Psoas muscle (tissue), 8 donors: Measurements from ENCODE around the gene TNPO2. TPM values are rescaled to one million over a fixed set of nuclear protein-coding genes. Genes with fewer than 3 reads are reported as not detected.

Experiments used
- ATAC-seq, 4 donors: fragments of 200-7000 bp; cut with Tn5 transposase; one replicate each; pipeline ENCODE4 v1.9.1; 2020; ENCODE audit warnings: moderate library complexity in 3 of 4, mild to moderate bottlenecking in 2 of 4
- DNase-seq, 2 donors: peaks; one replicate each; pipeline ENCODE4 v3.0.0-alpha.2; 2020
- H3K27ac ChIP-seq: fragments of 200-600 bp; one replicate; pipeline ENCODE4 v1.8.0; 2022
- H3K27me3 ChIP-seq, 3 donors: fragments of 200-600 bp in 1 of 3; one replicate each; pipeline versions ENCODE4 v1.6.1 to v1.8.0; 2013 to 2022; ENCODE audit warnings: low read length in 2 of 3, mild to moderate bottlenecking in 2 of 3, moderate library complexity in 1 of 3; ENCODE audit not compliant: insufficient read depth in 3 of 3
- H3K36me3 ChIP-seq, 2 donors: fragments of 200-600 bp in 1 of 2; one replicate each; pipeline versions ENCODE4 v1.6.1 to v1.8.0; 2013 to 2022; ENCODE audit warnings: low read depth in 1 of 2, mild to moderate bottlenecking in 1 of 2, moderate library complexity in 1 of 2; ENCODE audit not compliant: insufficient read depth in 1 of 2
- H3K4me1 ChIP-seq: fragments of 200-600 bp; one replicate; pipeline ENCODE4 v1.8.0; 2022
- H3K4me3 ChIP-seq: fragments of 200-600 bp; one replicate; pipeline ENCODE4 v1.8.0; 2022; ENCODE audit warnings: mild to moderate bottlenecking
- H3K9me3 ChIP-seq: fragments of 200-600 bp; one replicate; pipeline ENCODE4 v1.8.0; 2022
- CTCF ChIP-seq: fragments of 200-600 bp; IDR thresholded peaks from one replicate; pipeline ENCODE4 v1.8.0; 2022; ENCODE audit warnings: antibody characterized with exemption
- WGBS, 3 donors: extraction: QIAGEN DNeasy Blood & Tissue Kit; methylation state at CpG; one replicate each; pipeline versions ENCODE4 v1.1.6 to v1.1.7; 2013; 5-methylcytosine and 5-hydroxymethylcytosine counted together
- intact Hi-C, 2 donors: fragments of 100-400 bp; cut with DNase I; formaldehyde crosslinking; loops; one replicate each; pipeline versions ENCODE4 v1.11.0 to v1.14.2; 2022
- polyA plus RNA-seq, 3 donors: library from polyadenylated mRNA; stranded (reverse); fragments of 200-250 nt; gene quantifications; one replicate each; pipeline ENCODE4 v1.2.3, GENCODE V29; 2013
- total RNA-seq, 4 donors: library from RNA; stranded (reverse); fragmentation: NEBNext Ultra II Directional in 2 of 4; extraction: Animal tissue kit (Norgen Biotek cat#: 25700) in 2 of 4; gene quantifications; one replicate each; pipeline versions ENCODE4 v1.2.1 to v1.2.4, GENCODE V29; 2021 to 2023
- donor health status: healthy with polysubstance abuse.
- donor health status: DM: no; HTN: no; CAD: no; lungs with moderate emphysema.
- donor health status: Bipolar disorder and iron deficiency.
- donor health status: healthy.
- donor health status: DM: yes; HTN: yes; CAD: no.
- donor health status: DM: no; HTN: no; CAD: no.
- donor health status: DM: no; HTN: no; CAD: no.
- donor health status: DM: yes; HTN: yes; CAD: no.

TNPO2 gene
- total and polyA plus RNA-seq, 7 donors = 17.4 to 48.1 (median 31.2) TPM

DNA sequence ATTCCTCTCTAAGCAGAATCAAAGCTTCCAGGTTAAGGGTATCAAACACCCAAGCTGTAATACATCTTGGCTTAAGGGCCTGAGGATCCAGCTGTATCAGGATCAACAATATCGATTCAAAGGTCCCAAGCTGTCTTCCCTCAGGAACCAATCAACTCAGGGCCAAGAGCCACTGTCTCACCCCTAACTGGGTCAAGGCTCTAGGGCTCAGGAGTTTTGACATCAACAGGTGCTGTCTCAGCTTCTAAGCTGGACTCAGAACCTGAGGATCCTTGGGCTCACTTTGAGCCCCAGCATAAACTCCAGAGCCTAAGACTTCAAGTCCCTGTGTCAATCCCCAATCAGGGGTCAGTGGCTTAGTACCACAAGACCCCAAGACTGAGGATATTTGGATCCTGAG is 28.2 kb downstream of the TNPO2 start:
- Histone ChIP-seq H3K27ac (no peak overlapping the region), H3K27me3 (no peaks in the 10 kb centered on the region), H3K4me1 (peaks cover 10% of the 10 kb centered on the region), H3K36me3 (peaks cover 0 to 26% of the 10 kb centered on the region in 2 donors), H3K9me3 (no peaks in the 10 kb centered on the region), H3K4me3 (peak overlapping the region; percentile 93)
- intact Hi-C loops = no loop called here
- ATAC-seq (no peak), DNase-seq (no peak)
- no peak for TF ChIP-seq CTCF
- WGBS, 3 donors = 55 to 76% (median 66%) methylated on average over 1 of the region's 1 CpG

GRCh38 chr19:12695096-12695495 is 28.6 kb downstream of the TNPO2 start:
- intact Hi-C loops = no loop called here
- Histone ChIP-seq H3K4me3 (peak overlapping the region; percentile 93), H3K27me3 (no peaks in the 10 kb centered on the region), H3K27ac (no peak overlapping the region), H3K36me3 (peaks cover 0 to 22% of the 10 kb centered on the region in 2 donors), H3K9me3 (no peaks in the 10 kb centered on the region), H3K4me1 (peaks cover 10% of the 10 kb centered on the region)
- ATAC-seq = no peak
- 74 to 78% (median 77%) methylated on average over 2 of the region's 2 CpGs for WGBS, 3 donors
- DNase-seq = no peak
- no peak for TF ChIP-seq CTCF

GRCh38 chr19:12694641-12695040 is 29.1 kb downstream of the TNPO2 start:
- intact Hi-C loops = no loop called here
- ATAC-seq (no peak), DNase-seq (no peak)
- peaks cover 10% of the 10 kb centered on the region for H3K4me1 ChIP-seq
- TF ChIP-seq CTCF = no peak
- peaks cover 0 to 17% of the 10 kb centered on the region in 2 donors for H3K36me3 ChIP-seq
- WGBS, 3 donors = 82 to 91% (median 85%) methylated on average over 16 of the region's 16 CpGs
- H3K27me3 ChIP-seq = no peaks in the 10 kb centered on the region
- no peak overlapping the region for H3K4me3 ChIP-seq
- H3K27ac ChIP-seq = no peak overlapping the region
- H3K9me3 ChIP-seq = no peaks in the 10 kb centered on the region

- DNase-seq (no peak), ATAC-seq (no peak)
- no peak for TF ChIP-seq CTCF
- H3K4me3 ChIP-seq = no peak overlapping the region
- H3K4me1 ChIP-seq = peaks cover 10% of the 10 kb centered on the region
- peaks cover 0 to 6% of the 10 kb centered on the region in 2 donors for H3K36me3 ChIP-seq
- no peaks in the 10 kb centered on the region for H3K9me3 ChIP-seq
- H3K27ac ChIP-seq = no peak overlapping the region
- intact Hi-C loops = no loop called here
- WGBS, 3 donors = 83 to 89% (median 86%) methylated on average over 5 of the region's 5 CpGs
- H3K27me3 ChIP-seq = no peaks in the 10 kb centered on the region
These were observed 30.8 kb downstream of the TNPO2 start for GRCh38 chr19:12692960-12693359.

GRCh38 chr19:12689581-12690216 is 34.0 kb downstream of the TNPO2 start:
- ATAC-seq = no peak
- 69 to 82% (median 78%) methylated on average over 25 to 26 of the region's 26 CpGs for WGBS, 3 donors

More at GRCh38 chr19:12689581-12690216, 34.0 kb downstream of the TNPO2 start:
- no peak overlapping the region for H3K27ac ChIP-seq
- TF ChIP-seq CTCF = no peak
- no peak overlapping the region for H3K4me3 ChIP-seq
- peaks cover 0 to 4% of the 10 kb centered on the region in 2 donors for H3K36me3 ChIP-seq
- H3K9me3 ChIP-seq = no peaks in the 10 kb centered on the region
- H3K27me3 ChIP-seq = no peaks in the 10 kb centered on the region
- intact Hi-C loops = no loop called here
- H3K4me1 ChIP-seq = no peaks in the 10 kb centered on the region
- DNase-seq = no peak
